PC-9 (cell line): ENCODE results near the gene COP1. TPM values are rescaled to one million over a fixed set of nuclear protein-coding genes. Genes with fewer than 3 reads are reported as not detected.
"Not testable (repeated sequence)": the region's sequence is repeated elsewhere in the genome, so short reads cannot be mapped to it uniquely, and the experiment has no call there.

ENCODE experiments used
- BruUV-seq: library from RNA; stranded (reverse); fragments of 400-500 nt; replicated peaks from 2 replicates; lab custom pipeline; 2021; lab: Mats Ljungman, UMichigan
- CTCF ChIA-PET: fragments of 300-600 bp; sonication (Branson Sonifier 250); formaldehyde crosslinking; loops from one replicate; lab custom pipeline; 2022; ENCODE audit warnings: antibody characterized with exemption; lab: Charles Lee
- POLR2A ChIA-PET: fragments of 300-600 bp; sonication (Branson Sonifier 250); formaldehyde crosslinking; loops from one replicate; lab custom pipeline; 2022; ENCODE audit warnings: antibody characterized with exemption; ENCODE audit not compliant: unreplicated experiment; lab: Charles Lee
- DNase-seq, 2 experiments: peaks; one replicate each; pipeline versions ENCODE4 v3.0.0 to v3.0.0-alpha.2; 2015 to 2022; ENCODE audit warnings: mixed read lengths in 1 of 2
- H2AFZ ChIP-seq: fragments of 200-600 bp; sonication (generic); 2 replicates; pipeline ENCODE4 v1.8.1; 2017; ENCODE audit warnings: antibody characterized with exemption
- H3F3A ChIP-seq: fragments of 200-600 bp; sonication (generic); 2 replicates; pipeline ENCODE4 v1.8.1; 2017; ENCODE audit warnings: antibody characterized with exemption, mild to moderate bottlenecking, low read depth; ENCODE audit not compliant: insufficient read depth
- H3K27ac ChIP-seq: fragments of 200-600 bp; sonication (generic); 2 replicates; pipeline ENCODE4 v1.6.1; 2016; ENCODE audit warnings: mixed run types
- H3K27me3 ChIP-seq: fragments of 200-600 bp; sonication (generic); 2 replicates; pipeline ENCODE4 v1.6.1; 2016; ENCODE audit warnings: low read depth, mixed run types; ENCODE audit not compliant: insufficient read depth
- H3K36me3 ChIP-seq: fragments of 200-600 bp; sonication (generic); 2 replicates; pipeline ENCODE4 v1.6.1; 2016; ENCODE audit warnings: low read depth, mixed run types
- H3K4me1 ChIP-seq: fragments of 200-600 bp; sonication (generic); replicated peaks from 2 replicates; pipeline ENCODE4 v1.6.1; 2016; ENCODE audit warnings: mixed run types; ENCODE audit not compliant: insufficient read depth
- H3K4me2 ChIP-seq: fragments of 200-600 bp; sonication (generic); 2 replicates; pipeline ENCODE4 v1.6.1; 2017; ENCODE audit warnings: mixed run types
- H3K4me3 ChIP-seq: fragments of 200-600 bp; sonication (generic); 2 replicates; pipeline ENCODE4 v1.6.1; 2016; ENCODE audit warnings: mixed run types
- H3K79me2 ChIP-seq: fragments of 200-600 bp; sonication (generic); 2 replicates; pipeline ENCODE4 v1.6.1; 2017; ENCODE audit warnings: low read depth, mixed run types
- H3K9me2 ChIP-seq: fragments of 200-600 bp; sonication (generic); 2 replicates; pipeline ENCODE4 v1.8.1; 2017; ENCODE audit warnings: mild to moderate bottlenecking; ENCODE audit not compliant: insufficient read depth
- H3K9me3 ChIP-seq: fragments of 200-600 bp; sonication (generic); 2 replicates; pipeline ENCODE4 v1.8.1; 2016; ENCODE audit warnings: low read depth; ENCODE audit not compliant: insufficient read depth
- H4K20me1 ChIP-seq: fragments of 200-600 bp; sonication (generic); 2 replicates; pipeline ENCODE4 v1.8.1; 2017; ENCODE audit not compliant: insufficient read depth
- EZH2 ChIP-seq: fragments of 200-600 bp; sonication (generic); IDR thresholded peaks from 2 replicates; pipeline ENCODE4 v1.8.0; 2017; ENCODE audit warnings: antibody characterized with exemption, low read depth
- intact Hi-C: fragments of 100-400 bp; cut with micrococcal nuclease; formaldehyde crosslinking; loops from one replicate; pipeline ENCODE4 v1.10.0; 2022; ENCODE audit not compliant: unreplicated experiment
- total RNA-seq: library from RNA; stranded (reverse); gene quantifications from 2 replicates; pipeline ENCODE4 v1.2.3, GENCODE V29; 2021
- TF ChIP-seq, protein P1 (sequence below): fragments of 200-600 bp; sonication (generic); conservative IDR thresholded peaks from 2 replicates; pipeline ENCODE4 v1.6.1; 2017; ENCODE audit warnings: mixed run types, antibody characterized with exemption, mild to moderate bottlenecking, moderate library complexity

Gene COP1
- total RNA-seq, 1 experiment from 2014 or later = 38.0 TPM

DNA sequence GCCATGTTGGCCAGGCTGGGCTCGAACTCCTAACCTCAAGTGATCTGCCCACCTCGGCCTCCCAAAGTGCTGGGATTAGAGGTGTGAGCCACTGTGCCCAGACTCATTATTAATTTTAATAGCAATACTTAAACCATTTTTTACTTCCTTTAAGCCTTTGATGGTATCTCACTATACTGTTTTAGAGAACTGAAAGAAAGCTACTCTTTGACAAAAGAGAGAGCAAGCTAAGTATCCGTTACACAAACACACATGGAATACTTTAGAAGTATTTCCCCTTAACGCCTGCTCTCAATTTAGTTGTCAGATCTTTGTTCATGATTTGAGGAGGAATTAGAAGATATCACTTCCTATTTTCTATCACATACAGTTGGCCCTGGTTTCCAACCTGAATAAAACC, 189.4 kb downstream of the COP1 start:
- no peak for DNase-seq
- no peak overlapping the region for H3K4me3 ChIP-seq
- no peaks in the 10 kb centered on the region for H3K79me2 ChIP-seq
- no peaks in the 10 kb centered on the region for H3K9me3 ChIP-seq
- no peaks in the 10 kb centered on the region for H3F3A ChIP-seq
- no peak overlapping the region for H3K4me2 ChIP-seq
- H3K9me2 ChIP-seq = no peaks in the 10 kb centered on the region
- no peaks in the 10 kb centered on the region for H3K27me3 ChIP-seq
- H3K27ac ChIP-seq = no peak overlapping the region
- no peaks in the 10 kb centered on the region for H3K4me1 ChIP-seq
- H3K36me3 ChIP-seq = peaks cover under 1% of the 10 kb centered on the region; the same call in 1 of the 2 replicates
- no peak for TF ChIP-seq EZH2
- TF ChIP-seq, protein P1, sequence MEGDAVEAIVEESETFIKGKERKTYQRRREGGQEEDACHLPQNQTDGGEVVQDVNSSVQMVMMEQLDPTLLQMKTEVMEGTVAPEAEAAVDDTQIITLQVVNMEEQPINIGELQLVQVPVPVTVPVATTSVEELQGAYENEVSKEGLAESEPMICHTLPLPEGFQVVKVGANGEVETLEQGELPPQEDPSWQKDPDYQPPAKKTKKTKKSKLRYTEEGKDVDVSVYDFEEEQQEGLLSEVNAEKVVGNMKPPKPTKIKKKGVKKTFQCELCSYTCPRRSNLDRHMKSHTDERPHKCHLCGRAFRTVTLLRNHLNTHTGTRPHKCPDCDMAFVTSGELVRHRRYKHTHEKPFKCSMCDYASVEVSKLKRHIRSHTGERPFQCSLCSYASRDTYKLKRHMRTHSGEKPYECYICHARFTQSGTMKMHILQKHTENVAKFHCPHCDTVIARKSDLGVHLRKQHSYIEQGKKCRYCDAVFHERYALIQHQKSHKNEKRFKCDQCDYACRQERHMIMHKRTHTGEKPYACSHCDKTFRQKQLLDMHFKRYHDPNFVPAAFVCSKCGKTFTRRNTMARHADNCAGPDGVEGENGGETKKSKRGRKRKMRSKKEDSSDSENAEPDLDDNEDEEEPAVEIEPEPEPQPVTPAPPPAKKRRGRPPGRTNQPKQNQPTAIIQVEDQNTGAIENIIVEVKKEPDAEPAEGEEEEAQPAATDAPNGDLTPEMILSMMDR = no peak
- H4K20me1 ChIP-seq = no peaks in the 10 kb centered on the region
- no TSS peak for BruUV-seq
- ChIA-PET CTCF (no interaction called here), POLR2A (no interaction called here)
- intact Hi-C loops = no loop called here
- H2AFZ ChIP-seq = no peak overlapping the region

GRCh38 chr1:176009951-176010350, 197.1 kb downstream of the COP1 start:
- no peaks in the 10 kb centered on the region for H3F3A ChIP-seq
- H3K27me3 ChIP-seq = no peaks in the 10 kb centered on the region
- ChIA-PET POLR2A (no interaction called here), CTCF (no interaction called here)
- no peaks in the 10 kb centered on the region for H3K9me2 ChIP-seq
- no peak for DNase-seq
- no peak for TF ChIP-seq EZH2
- TF ChIP-seq, protein P1 = no peak
- H3K4me3 ChIP-seq = no peak overlapping the region
- H3K36me3 ChIP-seq = peaks cover 7% of the 10 kb centered on the region; the same call in 1 of the 2 replicates
- no peaks in the 10 kb centered on the region for H4K20me1 ChIP-seq
- intact Hi-C loops = no loop called here
- BruUV-seq = no TSS peak
- H3K9me3 ChIP-seq = no peaks in the 10 kb centered on the region
- no peaks in the 10 kb centered on the region for H3K4me1 ChIP-seq
- H3K27ac ChIP-seq = no peak overlapping the region
- H3K79me2 ChIP-seq = no peaks in the 10 kb centered on the region
- H3K4me2 ChIP-seq = no peak overlapping the region
- no peak overlapping the region for H2AFZ ChIP-seq

GRCh38 chr1:176007756-176008389, 199.2 kb downstream of the COP1 start:
- H4K20me1 ChIP-seq, H3K27me3 ChIP-seq, H3F3A ChIP-seq, BruUV-seq, CTCF ChIA-PET, POLR2A ChIA-PET, H3K36me3 ChIP-seq, H2AFZ ChIP-seq, H3K9me3 ChIP-seq, DNase-seq, H3K4me3 ChIP-seq, H3K4me2 ChIP-seq, H3K9me2 ChIP-seq, H3K4me1 ChIP-seq, H3K79me2 ChIP-seq, intact Hi-C loops, H3K27ac ChIP-seq: not testable (repeated sequence)

DNA sequence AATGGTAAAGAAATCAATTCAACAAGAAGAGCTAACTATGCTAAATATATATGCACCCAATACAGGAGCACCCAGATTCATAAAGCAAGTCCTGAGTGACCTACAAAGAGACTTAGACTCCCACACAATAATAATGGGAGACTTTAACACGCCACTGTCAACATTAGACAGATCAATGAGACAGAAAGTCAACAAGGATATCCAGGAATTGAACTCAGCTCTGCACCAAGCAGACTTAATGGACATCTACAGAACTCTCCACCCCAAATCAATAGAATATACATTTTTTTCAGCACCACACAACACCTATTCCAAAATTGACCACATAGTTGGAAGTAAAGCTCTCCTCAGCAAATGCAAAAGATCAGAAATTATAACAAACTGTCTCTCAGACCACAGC, 212.4 kb downstream of the COP1 start:
- intact Hi-C loops, H3K27ac ChIP-seq, BruUV-seq, H3K4me1 ChIP-seq, H3K36me3 ChIP-seq, CTCF ChIA-PET, H3F3A ChIP-seq, H2AFZ ChIP-seq, H3K27me3 ChIP-seq, H3K4me3 ChIP-seq, POLR2A ChIA-PET, H3K4me2 ChIP-seq, H3K9me2 ChIP-seq, H3K79me2 ChIP-seq, H4K20me1 ChIP-seq, DNase-seq, H3K9me3 ChIP-seq: not testable (repeated sequence)

GRCh38 chr1:175992825-175993224, 214.3 kb downstream of the COP1 start:
- DNase-seq, H3K4me2 ChIP-seq, POLR2A ChIA-PET, H3K4me1 ChIP-seq, H3K9me3 ChIP-seq, H3K4me3 ChIP-seq, CTCF ChIA-PET, H3F3A ChIP-seq, H3K27ac ChIP-seq, H3K9me2 ChIP-seq, H3K27me3 ChIP-seq, BruUV-seq, H4K20me1 ChIP-seq, intact Hi-C loops, H2AFZ ChIP-seq, H3K79me2 ChIP-seq: not testable (repeated sequence)
- peaks cover 13% of the 10 kb centered on the region for H3K36me3 ChIP-seq

GRCh38 chr1:175992202-175992601, 214.9 kb downstream of the COP1 start:
- POLR2A ChIA-PET, BruUV-seq: not testable (repeated sequence)

More at GRCh38 chr1:175992202-175992601, 214.9 kb downstream of the COP1 start:
- H3K4me1 ChIP-seq, H3K4me2 ChIP-seq, H3K9me2 ChIP-seq, H2AFZ ChIP-seq, H3K4me3 ChIP-seq, H3F3A ChIP-seq, H3K27me3 ChIP-seq, DNase-seq, CTCF ChIA-PET, H4K20me1 ChIP-seq, intact Hi-C loops, H3K9me3 ChIP-seq, H3K79me2 ChIP-seq, H3K27ac ChIP-seq: not testable (repeated sequence)
- H3K36me3 ChIP-seq = peaks cover 15% of the 10 kb centered on the region
